DMS53 (cell line): ENCODE measurements around the gene TMEM178A.
"Not testable (repeated sequence)": the region's sequence is repeated elsewhere in the genome, so short reads cannot be mapped to it uniquely, and the experiment has no call there.

Experiments used
- DNase-seq: peaks from one replicate; lab custom pipeline; 2025; lab: John Stamatoyannopoulos, UW

Gene TMEM178A

DNA sequence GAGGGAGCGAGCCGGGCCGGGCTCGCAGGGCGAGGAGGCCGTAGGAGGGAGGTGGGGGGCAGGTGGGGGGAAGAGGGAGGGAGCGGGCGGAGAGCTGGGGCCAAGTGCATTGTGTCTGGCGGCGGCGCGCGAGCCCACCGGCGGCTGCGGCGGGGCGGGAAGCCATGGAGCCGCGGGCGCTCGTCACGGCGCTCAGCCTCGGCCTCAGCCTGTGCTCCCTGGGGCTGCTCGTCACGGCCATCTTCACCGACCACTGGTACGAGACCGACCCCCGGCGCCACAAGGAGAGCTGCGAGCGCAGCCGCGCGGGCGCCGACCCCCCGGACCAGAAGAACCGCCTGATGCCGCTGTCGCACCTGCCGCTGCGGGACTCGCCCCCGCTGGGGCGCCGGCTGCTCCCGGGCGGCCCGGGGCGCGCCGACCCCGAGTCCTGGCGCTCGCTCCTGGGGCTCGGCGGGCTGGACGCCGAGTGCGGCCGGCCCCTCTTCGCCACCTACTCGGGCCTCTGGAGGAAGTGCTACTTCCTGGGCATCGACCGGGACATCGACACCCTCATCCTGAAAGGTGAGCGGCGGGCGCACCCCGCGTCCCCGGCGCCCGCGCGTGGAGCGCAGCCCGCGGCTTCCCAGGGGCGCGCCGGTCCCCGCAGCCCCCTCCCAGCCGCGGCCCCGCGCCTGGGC lies at the start of gene TMEM178A:
TSS of gene TMEM178A (plus strand) at position 107 of the 680 bp plus-strand sequence. CDS start at position 165, 58 bp downstream.
- peak; percentile 38 for DNase-seq

DNA sequence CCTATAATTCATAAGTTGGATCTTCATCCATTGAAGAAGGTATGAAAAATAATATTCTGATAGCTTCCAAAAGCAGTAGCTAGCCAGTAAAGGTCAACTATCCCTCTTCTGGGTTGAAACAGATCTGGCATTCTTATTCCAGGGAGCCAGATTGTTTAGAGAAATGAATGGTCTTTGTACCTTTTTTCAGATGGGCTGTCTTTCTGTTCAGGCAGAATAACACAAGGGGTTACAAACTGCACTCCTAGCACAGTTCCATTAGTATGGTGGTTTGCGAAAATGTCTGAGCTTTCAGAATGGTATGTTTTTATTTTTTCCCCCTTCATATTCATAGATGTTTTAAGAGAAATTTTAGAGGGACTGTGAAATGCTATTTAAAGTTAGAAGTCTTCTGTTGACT lies 47.5 kb upstream of the TMEM178A start:
- DNase-seq: no peak

- no peak for DNase-seq
Measured at GRCh38 chr2:39618736-39619135, 47.0 kb upstream of the TMEM178A start.

DNA sequence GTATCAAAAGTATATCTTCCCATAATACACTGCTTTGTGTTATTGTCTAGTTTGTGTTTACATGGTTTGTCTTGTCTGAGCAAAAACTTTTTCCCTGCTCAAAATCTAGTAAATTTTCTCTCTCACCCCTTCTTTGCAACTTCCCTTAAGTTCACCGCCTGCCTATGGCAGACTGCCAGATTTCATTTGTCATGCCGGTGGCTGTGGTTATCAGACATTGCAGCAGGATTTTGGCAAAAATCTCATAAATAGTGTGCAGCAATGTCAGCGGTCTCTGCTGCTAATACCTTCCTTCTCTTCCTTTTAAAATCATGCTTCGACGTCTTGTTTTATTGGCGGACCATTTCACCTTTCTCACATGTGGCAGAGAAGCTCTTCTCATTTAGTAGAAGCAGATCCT lies 45.6 kb upstream of the TMEM178A start:
- no peak for DNase-seq

GRCh38 chr2:39621596-39621995 lies 44.1 kb upstream of the TMEM178A start:
- DNase-seq: no peak

GRCh38 chr2:39622860-39623259 lies 42.9 kb upstream of the TMEM178A start:
- DNase-seq: no peak

GRCh38 chr2:39623917-39624316 lies 41.8 kb upstream of the TMEM178A start:
- DNase-seq: no peak

DNA sequence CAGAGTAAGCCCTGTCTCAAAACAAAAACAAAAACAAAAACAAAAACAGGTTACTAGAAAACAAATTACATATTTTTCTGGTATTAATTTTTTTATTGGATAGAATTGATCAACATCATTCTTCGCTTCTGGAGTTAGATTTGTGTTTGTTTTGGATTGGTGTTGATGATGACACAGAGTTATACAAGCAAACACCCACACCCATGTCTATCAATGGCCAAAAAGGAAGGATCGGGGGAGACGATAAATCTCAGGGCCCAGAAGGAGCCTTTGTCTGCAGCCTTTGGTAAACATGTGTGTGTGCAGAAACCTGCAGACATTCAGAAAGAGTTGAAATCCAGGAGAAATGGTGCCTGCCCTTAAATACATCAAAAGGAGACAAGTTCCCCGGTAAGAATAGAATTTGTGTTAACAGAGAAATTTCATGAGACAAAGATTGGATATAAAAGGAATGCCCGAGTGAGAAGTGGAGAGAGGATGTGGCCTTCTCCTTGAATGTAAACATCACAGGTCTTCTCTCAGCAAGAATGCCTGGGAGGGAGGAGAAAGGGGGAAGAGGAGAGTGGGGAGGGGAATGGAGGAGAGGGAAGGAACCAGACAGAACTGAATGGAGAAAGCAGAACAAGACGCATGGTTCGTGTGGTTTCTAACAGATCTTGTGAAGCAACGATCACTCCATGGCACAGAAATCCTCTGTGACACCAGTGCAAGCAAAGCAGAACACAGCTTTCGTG lies 40.4 kb upstream of the TMEM178A start:
- no peak for DNase-seq

GRCh38 chr2:39625927-39626270 lies 39.8 kb upstream of the TMEM178A start:
- no peak for DNase-seq

- not testable (repeated sequence) for DNase-seq
Measured at GRCh38 chr2:39628346-39628745, 37.4 kb upstream of the TMEM178A start.

DNA sequence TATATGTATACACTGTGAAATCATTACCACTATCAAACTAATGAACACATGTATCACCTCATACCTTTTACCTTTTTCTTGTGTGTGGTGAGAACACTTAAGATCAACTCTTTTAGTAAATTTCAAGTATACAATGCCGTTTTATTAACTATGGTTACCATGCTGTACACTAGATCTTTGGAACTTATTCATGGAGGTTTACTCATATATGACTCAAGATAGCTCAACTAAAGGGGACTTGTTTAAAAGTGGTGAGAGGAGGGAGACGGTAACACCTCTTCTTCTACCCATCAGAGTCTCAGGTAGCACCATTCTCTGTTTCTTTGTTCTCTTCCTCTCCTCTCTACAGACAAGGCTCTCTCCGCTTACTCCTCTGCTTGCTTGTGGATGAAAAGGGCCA lies 36.1 kb upstream of the TMEM178A start:
- DNase-seq: no peak

- no peak for DNase-seq
Measured at GRCh38 chr2:39631256-39631655, 34.5 kb upstream of the TMEM178A start.

DNA sequence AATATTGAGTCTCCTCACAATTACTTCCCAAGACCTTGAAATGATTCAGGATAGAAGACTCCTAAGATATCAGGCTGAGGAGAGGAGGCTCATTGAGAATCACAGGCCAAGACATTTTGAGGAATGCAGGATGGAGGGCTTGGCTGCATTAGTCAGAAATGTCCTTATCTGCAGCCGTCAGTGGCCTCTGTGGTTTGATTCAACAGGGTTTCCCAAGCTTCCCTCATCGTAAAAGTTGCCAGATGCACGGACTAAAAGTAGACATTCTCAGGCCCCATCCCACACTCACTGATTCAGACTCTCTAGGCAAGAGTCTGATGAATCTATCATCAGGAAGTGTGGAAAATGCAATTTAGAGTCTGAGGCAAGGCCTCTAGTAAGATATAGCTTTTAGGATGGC lies 34.0 kb upstream of the TMEM178A start:
- DNase-seq: no peak

- no peak for DNase-seq
Measured at GRCh38 chr2:39632876-39633275, 32.8 kb upstream of the TMEM178A start.

- DNase-seq: no peak
Measured at GRCh38 chr2:39636306-39636705, 29.4 kb upstream of the TMEM178A start.

GRCh38 chr2:39638581-39638980 lies 27.1 kb upstream of the TMEM178A start:
- no peak for DNase-seq

DNA sequence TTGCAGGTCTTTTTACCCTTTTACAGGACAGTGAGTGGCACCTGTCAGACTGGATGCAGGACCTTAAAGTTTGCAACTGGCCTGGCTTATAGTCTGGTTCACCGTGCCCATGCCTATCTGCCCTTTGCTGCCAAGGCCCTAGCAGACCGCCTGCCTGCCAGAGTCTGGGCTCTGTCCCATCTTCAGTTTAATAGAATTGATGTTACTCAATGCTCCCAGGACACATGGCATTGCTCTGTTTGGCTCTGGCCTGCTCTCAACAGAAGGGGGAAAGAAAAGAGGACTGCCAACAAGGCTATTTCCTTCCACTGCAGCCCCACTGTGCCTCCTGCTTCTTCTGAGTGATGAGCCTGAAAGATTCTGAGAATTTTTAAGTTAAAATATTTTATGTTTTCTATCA lies 25.6 kb upstream of the TMEM178A start:
- DNase-seq: no peak

DNA sequence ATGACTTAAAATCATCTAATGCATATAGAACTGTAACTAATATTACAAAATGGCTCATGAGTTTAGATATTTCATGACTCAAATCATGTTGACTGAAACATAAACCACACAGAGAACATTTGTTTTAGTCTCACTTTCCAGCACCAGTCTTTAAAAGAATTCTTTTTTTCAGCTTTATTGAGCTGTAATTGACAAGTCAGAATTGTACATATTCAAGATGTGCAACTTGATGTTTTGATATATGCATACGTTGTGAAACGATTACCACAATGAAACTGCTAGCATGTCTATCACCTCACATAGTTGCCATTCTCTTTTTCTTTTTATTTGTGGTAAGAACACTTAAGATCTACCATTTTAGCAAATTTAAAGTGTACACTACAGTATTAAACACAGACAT lies 25.0 kb upstream of the TMEM178A start:
- no peak for DNase-seq

DNA sequence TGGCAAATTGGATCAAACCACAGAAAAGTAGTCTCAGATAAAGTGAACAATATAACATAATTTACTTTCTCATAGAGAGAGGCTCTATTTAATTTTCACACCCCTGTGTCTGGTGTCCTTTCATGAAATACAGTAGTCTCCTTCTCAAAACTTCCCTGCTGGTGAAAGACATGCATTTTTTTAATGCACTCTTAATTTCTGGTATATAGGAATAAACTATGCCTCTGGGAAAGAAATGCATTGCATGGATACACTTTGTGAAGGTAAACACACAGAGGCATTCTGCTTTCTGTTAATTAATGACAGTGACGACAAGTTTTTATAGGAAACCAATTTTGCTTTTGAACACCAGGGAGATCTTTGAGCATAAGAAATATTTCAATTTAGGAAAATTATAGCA lies 24.1 kb upstream of the TMEM178A start:
- no peak for DNase-seq

GRCh38 chr2:39642051-39642718 lies 23.5 kb upstream of the TMEM178A start:
- DNase-seq: no peak

DNA sequence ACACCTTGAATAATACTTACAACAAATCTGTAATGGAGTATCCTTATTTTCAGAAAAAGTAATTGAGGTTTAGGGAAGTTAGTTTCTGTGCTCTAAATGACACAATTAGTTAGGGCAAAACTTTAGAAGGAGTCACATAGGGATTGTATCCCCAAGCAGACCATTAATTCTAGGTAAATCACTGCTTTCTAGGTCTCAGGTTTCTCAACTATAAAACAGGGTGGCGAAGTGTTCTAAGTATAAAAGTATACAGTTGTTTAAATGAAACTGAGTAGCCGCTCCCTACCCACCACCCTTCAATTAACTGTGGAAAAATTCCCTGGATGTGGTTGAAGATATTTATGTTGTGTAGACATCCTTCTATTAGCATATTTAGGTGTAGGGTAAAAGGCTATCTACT lies 19.9 kb upstream of the TMEM178A start:
- DNase-seq: no peak

DNA sequence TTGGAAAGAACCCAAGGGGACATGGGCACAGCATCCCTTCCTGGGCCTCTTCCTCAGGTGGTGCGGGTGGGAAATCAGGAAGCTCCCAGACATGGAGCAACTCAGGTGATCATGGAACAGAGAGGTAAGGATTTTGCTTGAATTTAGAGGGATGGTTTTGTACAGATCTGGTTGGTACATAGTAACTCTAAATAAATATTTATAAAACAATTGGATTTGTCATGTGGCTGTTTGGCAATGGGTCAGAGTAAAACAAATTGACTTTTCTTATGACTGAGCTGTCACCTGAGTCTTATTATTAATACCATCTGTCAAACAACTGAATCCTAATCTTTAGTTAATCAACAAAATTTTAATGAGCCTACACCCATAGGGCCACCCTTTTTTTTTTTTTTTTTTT lies 19.4 kb upstream of the TMEM178A start:
- peak; percentile 47 for DNase-seq

DNA sequence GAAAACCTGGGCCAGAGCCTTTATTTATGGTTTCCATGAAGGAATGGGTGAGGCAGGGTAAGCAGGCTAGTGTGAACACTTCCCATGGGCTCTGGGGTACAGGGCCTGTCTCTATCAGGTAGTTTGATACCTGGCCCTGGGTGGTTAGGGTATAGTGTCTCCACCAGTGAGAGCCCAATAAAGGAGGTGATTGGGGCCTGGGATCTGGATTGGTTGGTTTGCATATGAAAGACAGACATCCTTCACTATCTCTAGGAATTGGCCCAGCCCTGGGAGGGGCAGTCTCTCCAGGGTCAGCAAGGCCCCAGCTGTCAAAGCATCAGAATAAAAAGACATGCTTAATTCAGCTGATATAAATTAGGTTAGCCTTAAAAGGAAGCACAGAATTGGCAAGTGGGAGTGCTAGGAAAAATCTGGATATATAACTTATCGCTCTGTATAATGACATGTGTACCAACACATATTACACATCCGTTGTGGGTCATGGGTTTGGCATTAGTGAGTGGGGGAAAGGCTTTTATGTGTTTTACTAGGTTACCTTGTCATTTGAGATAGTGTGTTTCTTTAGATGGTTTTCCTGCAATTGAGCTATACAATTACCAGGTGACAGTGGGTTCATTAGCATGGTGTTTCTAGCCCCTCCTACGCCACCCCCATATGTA lies 18.5 kb upstream of the TMEM178A start:
- no peak for DNase-seq
